AG09319 (cell line): Measurements from ENCODE around the gene NSRP1.
"Not testable (repeated sequence)": the region's sequence is repeated elsewhere in the genome, so short reads cannot be mapped to it uniquely, and the experiment has no call there.

ENCODE experiments used
- DNase-seq: peaks from one replicate; pipeline ENCODE4 v3.0.0-alpha.2; 2010; ENCODE audit warnings: low read depth; ENCODE audit errors: extremely low read depth
- TF ChIP-seq, protein P1 (sequence below): IDR thresholded peaks from 2 replicates; pipeline ENCODE4 v1.5.1; 2011; ENCODE audit warnings: low read depth, mild to moderate bottlenecking, inconsistent platforms, low read length, moderate library complexity

NSRP1 gene

DNA sequence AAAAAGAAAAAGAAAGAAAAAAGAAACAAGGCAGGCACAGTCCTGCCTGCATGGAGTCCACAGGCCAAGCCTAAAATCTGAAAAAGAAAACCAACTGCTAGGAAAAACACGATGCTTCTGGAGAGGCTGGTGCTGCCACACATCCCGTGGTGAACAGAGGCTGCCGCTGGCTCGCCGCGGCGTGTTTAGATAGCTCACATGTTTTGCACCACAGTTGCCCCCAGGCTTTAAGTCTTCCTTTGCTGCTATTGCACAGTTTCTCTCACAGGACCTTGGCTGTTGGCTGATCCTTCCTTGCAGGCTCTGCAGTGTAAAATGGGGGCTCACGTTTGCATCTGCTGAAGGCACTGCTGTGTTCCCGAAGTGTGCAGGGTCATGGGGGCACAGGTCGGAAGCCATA, 110.3 kb downstream of the NSRP1 start:
- TF ChIP-seq, protein P1, sequence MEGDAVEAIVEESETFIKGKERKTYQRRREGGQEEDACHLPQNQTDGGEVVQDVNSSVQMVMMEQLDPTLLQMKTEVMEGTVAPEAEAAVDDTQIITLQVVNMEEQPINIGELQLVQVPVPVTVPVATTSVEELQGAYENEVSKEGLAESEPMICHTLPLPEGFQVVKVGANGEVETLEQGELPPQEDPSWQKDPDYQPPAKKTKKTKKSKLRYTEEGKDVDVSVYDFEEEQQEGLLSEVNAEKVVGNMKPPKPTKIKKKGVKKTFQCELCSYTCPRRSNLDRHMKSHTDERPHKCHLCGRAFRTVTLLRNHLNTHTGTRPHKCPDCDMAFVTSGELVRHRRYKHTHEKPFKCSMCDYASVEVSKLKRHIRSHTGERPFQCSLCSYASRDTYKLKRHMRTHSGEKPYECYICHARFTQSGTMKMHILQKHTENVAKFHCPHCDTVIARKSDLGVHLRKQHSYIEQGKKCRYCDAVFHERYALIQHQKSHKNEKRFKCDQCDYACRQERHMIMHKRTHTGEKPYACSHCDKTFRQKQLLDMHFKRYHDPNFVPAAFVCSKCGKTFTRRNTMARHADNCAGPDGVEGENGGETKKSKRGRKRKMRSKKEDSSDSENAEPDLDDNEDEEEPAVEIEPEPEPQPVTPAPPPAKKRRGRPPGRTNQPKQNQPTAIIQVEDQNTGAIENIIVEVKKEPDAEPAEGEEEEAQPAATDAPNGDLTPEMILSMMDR, result no peak
- DNase-seq, result no peak

DNA sequence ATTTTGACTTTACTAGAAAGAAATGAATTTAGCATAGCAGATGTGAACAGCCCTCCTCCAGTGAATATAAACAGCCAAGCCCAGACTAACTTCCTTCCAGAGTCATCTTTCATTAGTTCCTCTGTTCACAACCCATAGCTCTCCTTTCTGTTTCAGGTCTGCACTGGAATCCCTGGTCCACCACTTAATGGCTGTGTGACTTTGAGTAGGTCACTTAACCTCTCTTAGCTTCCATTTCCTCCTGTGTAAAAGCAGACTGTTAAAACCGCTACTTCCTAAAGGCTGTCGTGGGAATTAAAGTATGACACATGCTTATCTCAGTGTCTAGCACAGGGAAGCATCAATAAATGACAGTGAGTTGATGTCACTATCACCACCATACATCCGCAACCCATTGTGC, 111.4 kb downstream of the NSRP1 start:
- DNase-seq, result no peak
- TF ChIP-seq, protein P1, result no peak

DNA sequence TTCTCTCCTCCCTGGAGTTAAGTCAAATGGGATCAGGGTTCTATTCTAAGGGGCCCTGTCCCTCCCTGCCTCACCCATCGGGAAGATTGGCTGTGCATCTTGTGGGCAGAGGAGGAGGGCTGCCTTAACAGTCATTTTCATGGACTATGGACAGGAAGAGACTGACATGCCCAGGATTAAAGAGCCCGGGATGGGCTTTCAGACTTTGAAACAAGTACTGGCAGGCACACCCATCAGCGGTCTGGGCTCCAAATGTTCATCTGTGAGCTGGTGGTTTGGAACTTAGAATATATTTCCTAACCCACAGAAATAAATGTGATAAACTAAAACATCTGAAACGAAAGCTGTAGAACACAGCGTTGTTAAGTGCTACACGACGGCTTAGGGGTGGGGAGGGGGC, 112.4 kb downstream of the NSRP1 start:
- DNase-seq, result no peak
- TF ChIP-seq, protein P1, result no peak

DNA sequence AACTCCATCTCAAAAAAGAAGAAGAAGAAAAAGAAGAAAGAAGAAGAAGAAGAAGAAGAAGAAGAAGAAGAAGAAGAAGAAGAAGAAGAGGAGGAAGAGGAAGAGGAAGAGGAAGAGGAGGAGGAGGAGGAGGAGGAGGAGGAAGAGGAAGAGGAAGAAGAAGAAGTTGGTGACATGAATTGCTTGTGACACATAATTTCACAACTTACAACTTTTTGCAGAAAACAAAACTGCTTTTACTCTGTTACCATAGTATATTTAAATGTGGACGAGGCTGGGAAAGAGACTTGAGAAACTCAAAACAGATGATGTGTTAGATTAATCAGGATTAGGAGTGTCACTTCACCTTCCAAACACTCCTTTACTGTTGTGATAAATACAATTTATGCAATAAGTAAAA, 113.4 kb downstream of the NSRP1 start:
- DNase-seq, result not testable (repeated sequence)

DNA sequence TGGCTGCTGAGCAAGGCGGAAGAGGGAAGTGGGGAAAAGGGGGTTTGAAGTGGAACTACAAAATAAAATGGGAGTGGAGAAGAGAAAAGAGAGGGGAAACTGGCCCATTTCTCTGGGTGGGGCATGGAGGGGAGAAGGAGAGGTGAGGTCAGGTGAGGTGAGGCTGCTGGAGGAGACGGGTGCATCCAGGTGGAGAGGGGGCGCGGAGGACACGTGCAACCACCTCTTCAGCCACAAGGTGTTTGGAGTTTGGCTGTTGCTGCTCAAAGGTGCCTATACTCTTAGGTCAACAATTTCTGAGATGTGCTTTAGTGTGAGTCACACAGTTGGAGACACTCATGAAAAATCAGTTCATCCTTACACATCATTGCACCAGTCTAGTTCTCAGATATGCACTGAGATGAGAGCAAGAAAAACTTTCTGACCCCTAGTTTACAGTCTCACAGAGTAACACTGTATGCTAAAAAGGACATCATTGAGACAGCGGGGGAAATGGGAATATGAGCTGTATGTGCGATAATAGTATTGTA, 114.0 kb downstream of the NSRP1 start:
- DNase-seq, result no peak
- TF ChIP-seq, protein P1, result no peak

DNA sequence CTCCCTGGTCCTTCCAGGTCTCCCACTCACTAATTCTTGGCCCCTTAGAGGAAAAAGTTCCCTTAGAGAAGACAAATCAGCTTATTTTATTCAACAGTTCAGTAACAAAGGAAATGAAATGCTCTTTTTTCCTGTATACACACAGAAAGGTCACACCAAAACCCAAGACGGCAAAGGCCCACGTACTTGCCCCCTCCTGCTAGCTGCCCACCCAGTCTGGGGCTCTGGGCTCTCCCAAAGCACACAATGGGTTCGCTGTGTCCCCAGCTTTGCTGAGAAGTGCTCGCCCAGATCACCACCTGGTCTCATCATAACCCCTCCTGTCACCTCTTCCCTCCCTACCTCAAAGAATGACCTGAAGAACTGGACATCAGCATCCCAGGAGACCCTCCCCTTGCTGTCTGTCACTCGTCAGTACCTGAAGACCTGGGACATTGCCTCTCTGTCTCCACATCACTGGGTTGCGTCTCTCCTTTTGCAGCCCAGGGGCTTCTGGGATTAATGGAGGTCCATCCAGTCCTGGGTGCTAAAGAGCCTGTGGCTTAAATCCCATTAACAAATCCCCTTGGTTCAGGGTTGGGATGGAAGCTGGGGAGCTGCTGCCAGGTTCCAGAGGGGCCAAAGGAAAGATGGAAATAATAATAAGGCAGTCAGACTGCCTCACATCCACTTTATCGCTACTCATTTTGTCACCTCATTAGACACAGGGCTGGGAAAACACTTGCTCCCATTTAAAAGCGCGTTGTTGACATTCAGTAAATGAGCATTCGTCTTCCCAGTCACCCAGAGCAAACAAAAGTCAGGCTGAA, 115.6 kb downstream of the NSRP1 start:
- DNase-seq, result no peak
- TF ChIP-seq, protein P1, result no peak

DNA sequence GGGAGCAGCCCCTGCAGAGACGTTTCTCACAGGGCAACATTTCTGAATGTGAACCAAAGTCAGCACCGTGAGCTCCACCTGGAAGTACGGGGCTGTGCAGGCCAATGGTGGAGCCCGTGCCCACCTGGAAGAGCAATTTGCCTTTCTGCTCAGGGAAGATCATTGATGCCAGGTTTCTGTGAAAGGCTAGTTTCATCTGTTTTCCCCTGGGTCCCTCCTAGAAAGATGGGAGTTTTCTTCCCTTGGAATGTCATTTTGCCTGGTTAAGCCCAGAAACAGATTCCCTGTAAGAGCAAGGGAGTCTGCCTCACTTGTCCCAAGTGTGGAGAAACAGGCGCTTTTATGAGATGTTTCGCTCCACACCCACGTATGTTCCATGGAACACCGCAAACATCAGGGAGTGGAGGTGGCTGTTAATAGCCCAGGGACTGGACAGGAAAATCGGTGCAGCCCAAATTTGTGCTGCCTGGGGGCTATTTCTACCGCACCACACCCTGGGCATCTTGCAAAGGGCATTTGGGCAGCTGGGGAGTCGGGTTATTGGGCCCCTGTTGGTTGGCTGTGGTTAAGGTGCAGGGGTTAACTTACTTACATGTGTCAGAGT, 116.3 kb downstream of the NSRP1 start:
- DNase-seq, result no peak
- TF ChIP-seq, protein P1, result no peak
